HL-60 (cell line): ENCODE data around the gene CD300LG.
"Not testable (repeated sequence)": the region's sequence is repeated elsewhere in the genome, so short reads cannot be mapped to it uniquely, and the experiment has no call there.

Experiments used
- DNase-seq, 2 experiments: peaks; one replicate each; pipeline ENCODE4 v3.0.0-alpha.2; 2010 to 2020; ENCODE audit warnings: low read depth in 1 of 2, low spot score in 1 of 2
- H3K27ac ChIP-seq: fragments of 250-450 bp; sonication (Bioruptor Pico); replicated peaks from 2 replicates; pipeline ENCODE4 v1.5.1; 2020; ENCODE audit warnings: mild to moderate bottlenecking, moderate library complexity
- H3K27me3 ChIP-seq: fragments of 250-450 bp; sonication (Bioruptor Pico); 2 replicates; pipeline ENCODE4 v1.5.1; 2021; ENCODE audit warnings: mild to moderate bottlenecking, moderate library complexity; ENCODE audit not compliant: insufficient read depth, poor library complexity, severe bottlenecking
- H3K4me3 ChIP-seq: replicated peaks from 2 replicates; pipeline ENCODE4 v1.5.1; 2011; ENCODE audit warnings: mild to moderate bottlenecking, control low read depth, low read length; ENCODE audit not compliant: insufficient read depth
- CTCF ChIP-seq: IDR thresholded peaks from one replicate; pipeline ENCODE4 v1.5.1; 2011; ENCODE audit warnings: low read length, control low read depth, inconsistent platforms; ENCODE audit not compliant: insufficient read depth
- GABPA ChIP-seq: IDR thresholded peaks from 2 replicates; pipeline ENCODE4 v1.6.1; 2012; ENCODE audit warnings: low read depth
- POLR2AphosphoS5 ChIP-seq: IDR thresholded peaks from 2 replicates; pipeline ENCODE4 v1.6.1; 2012; ENCODE audit warnings: low read depth
- SPI1 ChIP-seq: IDR thresholded peaks from 2 replicates; pipeline ENCODE4 v1.6.1; 2012; ENCODE audit warnings: low read depth, mild to moderate bottlenecking, borderline replicate concordance
- TF ChIP-seq, protein P1 (sequence below): IDR thresholded peaks from 2 replicates; pipeline ENCODE4 v1.6.1; 2012; ENCODE audit warnings: low read depth; ENCODE audit not compliant: insufficient replicate concordance

Gene CD300LG

GRCh38 chr17:43861960-43862359, 15.0 kb downstream of the CD300LG start:
- H3K4me3 ChIP-seq, result no peak overlapping the region

DNA sequence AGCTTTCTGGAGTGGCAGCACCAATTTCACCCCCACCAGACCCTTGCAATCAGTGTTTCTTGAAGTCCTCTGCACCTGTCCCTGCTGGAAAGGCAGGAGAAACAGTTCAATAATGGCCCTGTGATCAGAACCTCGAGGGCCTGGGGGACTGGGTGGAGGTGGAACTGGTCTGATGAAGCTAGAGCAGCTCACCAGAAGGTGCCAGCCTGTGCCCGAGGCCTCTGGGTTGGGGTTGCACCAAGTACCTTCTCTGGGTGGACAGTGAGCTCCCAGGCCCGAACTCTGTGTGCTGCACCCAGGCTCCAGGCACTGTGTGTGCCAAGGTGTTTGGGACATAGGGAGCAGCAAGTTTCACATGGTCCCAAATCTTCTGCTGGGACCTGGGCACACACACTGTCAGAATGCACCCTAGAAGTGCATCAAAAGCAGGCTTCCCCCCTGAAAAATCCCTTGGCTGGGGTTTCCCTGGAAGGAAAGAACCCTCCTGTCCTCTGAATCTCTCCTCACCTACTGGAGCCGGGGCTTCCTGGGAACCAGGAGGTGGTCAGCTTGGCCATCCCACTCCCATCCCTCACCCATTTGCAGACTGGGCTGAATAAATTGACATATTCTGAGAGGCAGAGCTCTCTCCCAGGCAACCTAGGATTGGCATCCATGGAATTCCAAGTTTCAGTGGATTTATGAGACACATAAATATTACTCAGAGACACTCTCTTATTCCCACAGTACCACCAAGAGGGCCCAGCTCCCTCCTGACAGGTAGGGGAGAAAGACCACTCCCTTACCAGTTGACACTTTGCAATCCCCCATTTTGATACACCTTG, 17.4 kb downstream of the CD300LG start:
- no peaks in the 10 kb centered on the region for H3K27me3 ChIP-seq
- H3K4me3 ChIP-seq, result no peak overlapping the region
- TF ChIP-seq SPI1 (no peak), POLR2AphosphoS5 (no peak), CTCF (no peak), GABPA (no peak)
- TF ChIP-seq, protein P1, sequence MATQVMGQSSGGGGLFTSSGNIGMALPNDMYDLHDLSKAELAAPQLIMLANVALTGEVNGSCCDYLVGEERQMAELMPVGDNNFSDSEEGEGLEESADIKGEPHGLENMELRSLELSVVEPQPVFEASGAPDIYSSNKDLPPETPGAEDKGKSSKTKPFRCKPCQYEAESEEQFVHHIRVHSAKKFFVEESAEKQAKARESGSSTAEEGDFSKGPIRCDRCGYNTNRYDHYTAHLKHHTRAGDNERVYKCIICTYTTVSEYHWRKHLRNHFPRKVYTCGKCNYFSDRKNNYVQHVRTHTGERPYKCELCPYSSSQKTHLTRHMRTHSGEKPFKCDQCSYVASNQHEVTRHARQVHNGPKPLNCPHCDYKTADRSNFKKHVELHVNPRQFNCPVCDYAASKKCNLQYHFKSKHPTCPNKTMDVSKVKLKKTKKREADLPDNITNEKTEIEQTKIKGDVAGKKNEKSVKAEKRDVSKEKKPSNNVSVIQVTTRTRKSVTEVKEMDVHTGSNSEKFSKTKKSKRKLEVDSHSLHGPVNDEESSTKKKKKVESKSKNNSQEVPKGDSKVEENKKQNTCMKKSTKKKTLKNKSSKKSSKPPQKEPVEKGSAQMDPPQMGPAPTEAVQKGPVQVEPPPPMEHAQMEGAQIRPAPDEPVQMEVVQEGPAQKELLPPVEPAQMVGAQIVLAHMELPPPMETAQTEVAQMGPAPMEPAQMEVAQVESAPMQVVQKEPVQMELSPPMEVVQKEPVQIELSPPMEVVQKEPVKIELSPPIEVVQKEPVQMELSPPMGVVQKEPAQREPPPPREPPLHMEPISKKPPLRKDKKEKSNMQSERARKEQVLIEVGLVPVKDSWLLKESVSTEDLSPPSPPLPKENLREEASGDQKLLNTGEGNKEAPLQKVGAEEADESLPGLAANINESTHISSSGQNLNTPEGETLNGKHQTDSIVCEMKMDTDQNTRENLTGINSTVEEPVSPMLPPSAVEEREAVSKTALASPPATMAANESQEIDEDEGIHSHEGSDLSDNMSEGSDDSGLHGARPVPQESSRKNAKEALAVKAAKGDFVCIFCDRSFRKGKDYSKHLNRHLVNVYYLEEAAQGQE, result no peak
- DNase-seq, result no peak
- no peak overlapping the region for H3K27ac ChIP-seq

More at GRCh38 chr17:43861960-43862359, 15.0 kb downstream of the CD300LG start:
- Histone ChIP-seq H3K27ac (no peak overlapping the region), H3K27me3 (no peaks in the 10 kb centered on the region)
- TF ChIP-seq GABPA (no peak), SPI1 (no peak), POLR2AphosphoS5 (no peak), CTCF (no peak)
- TF ChIP-seq, protein P1, result no peak
- no peak for DNase-seq

- Histone ChIP-seq H3K4me3 (no peak overlapping the region), H3K27me3 (peaks cover 1% of the 10 kb centered on the region), H3K27ac (no peak overlapping the region)
- peak in 1 of 2 experiments; percentile 12 for DNase-seq
- TF ChIP-seq, protein P1, result no peak
- peak; percentile 39; the same call in 1 of the 2 replicates for TF ChIP-seq SPI1
Measured at GRCh38 chr17:43868226-43868994, 21.4 kb downstream of the CD300LG start.

DNA sequence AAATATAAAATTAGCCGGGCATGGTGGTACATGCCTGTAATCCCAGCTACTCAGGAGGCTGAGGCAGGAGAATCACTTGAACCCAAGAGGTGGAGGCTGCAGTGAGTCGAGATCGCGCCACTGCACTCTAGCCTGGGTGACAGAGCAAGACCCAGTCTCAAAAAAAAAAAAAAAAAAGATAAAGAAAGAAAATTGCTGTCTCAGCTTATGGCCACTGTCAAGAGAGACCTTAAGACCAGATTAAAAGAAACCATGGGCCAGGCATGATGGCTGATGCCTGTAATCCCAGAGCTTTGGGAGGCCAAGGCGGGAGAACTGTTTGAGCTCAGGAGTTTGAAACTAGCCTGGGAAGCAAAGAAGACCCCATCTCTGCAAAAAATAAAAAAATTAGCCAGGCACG, 22.1 kb downstream of the CD300LG start:
- not testable (repeated sequence) for H3K27me3 ChIP-seq, H3K27ac ChIP-seq, H3K4me3 ChIP-seq, DNase-seq
